GM19035 (cell line): ENCODE data around the gene PMP22.
"Not testable (repeated sequence)": the region's sequence is repeated elsewhere in the genome, so short reads cannot be mapped to it uniquely, and the experiment has no call there.

ENCODE experiments used
- ATAC-seq: cut with Tn5 transposase; IDR thresholded peaks from one replicate; pipeline ENCODE4 v1.9.1; 2021; ENCODE audit not compliant: unreplicated experiment

The PMP22 gene

DNA sequence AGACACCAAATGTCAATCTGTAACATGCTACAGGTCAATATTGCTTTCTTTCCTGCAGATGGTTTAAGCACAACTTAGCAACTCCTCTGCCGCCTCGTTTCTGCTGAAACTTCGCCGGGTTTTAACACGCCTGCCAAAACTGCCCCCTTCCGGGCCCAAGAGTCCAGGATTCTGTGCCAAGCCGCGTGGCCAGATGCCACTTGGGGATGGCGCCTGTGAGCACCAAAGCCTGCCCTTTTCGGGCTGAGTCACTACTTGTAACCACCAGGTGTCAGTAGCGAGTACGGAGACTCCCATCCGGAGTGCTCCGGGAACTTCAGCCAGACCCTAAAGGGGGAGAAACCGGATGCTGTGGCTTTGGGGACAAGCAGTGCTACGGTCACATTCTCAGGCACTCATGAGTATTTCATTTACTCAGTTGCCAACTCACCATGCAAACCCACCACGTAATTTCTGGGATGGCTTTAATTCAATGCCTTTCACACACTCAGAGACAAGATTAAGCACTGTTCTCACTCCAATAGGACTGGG is 7.8 kb downstream of the PMP22 start:
- peak; percentile 68 for ATAC-seq

- ATAC-seq = no peak
These were observed 8.4 kb downstream of the PMP22 start for GRCh38 chr17:15256689-15257088.

DNA sequence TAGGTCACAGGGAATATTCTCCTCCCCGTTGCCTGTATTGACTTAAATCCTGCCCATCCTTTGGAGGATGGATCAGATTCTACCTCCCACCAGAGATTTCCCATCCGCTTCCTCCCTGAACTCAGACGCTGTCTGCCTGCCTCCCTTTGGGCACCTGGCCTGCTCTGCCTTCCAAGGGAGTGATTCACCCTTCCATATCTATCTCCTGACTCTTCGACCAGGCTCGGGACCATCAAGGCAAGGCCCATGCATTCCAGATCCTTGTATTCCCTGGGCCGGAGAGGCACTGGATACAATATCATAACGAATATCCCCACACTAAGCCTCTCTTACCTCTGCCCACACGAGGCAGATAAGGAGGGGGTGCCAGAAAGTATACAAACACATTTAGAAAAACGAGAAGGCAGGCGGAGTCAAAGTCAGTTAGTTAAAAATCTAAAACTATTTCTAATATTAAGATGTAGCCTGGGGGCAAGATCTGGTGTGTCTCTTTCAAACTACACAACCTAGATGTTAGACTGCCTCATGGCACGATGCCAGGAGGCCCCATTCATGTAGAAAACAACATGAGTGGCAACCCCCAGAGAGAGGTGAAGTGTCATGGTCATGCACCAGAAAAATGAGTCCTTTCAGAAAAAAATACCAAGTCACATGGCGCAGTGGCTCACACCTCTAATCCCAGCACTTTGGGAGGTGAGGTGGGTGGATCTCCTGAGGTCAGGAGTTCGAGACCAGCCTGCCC is 9.2 kb downstream of the PMP22 start:
- no peak for ATAC-seq

- ATAC-seq = no peak
These were observed 14.8 kb downstream of the PMP22 start for GRCh38 chr17:15250135-15250860.

- no peak for ATAC-seq
These were observed 15.6 kb downstream of the PMP22 start for GRCh38 chr17:15249487-15249886.

- no peak for ATAC-seq
These were observed 17.1 kb downstream of the PMP22 start for GRCh38 chr17:15247891-15248529.

- ATAC-seq = no peak
These were observed 20.1 kb downstream of the PMP22 start for GRCh38 chr17:15245054-15245453.

- ATAC-seq = no peak
These were observed 24.5 kb downstream of the PMP22 start for GRCh38 chr17:15240644-15241043.

GRCh38 chr17:15239491-15239890 is 25.6 kb downstream of the PMP22 start:
- no peak for ATAC-seq

DNA sequence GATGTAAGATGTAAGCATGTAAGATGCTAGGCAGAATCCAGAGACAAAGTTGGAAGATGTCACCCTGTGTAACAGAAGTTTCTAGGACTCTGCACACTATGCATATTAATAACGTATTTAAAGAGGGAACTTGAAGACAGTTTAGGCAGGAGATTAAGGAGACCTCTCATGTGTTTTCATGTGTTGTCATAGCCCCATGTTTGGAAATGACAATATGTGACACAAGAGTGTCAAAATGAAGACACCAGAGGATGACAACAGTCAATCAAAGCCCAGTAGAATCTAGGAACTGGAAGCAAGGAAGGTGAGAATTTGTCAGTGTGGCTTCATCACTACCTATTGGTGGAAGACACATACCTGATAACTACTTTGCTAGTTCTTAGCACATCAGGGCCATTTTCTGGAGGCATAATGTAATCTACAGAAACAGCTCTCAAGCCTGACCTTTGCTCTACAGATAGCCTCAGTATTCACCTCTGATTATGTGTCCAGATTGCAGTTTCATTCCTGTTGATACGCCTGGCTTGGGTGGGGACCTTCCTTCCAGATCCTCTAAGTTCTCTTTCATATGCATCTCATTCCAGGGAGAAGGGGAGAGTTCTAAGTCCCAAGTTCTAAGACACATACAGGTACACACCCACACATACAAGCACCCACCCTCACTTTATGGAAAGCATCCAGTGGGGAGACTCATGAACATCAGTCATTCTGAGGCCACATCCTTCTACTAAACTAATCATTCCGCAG is 26.3 kb downstream of the PMP22 start:
- no peak for ATAC-seq

GRCh38 chr17:15238057-15238456 is 27.1 kb downstream of the PMP22 start:
- no peak for ATAC-seq

DNA sequence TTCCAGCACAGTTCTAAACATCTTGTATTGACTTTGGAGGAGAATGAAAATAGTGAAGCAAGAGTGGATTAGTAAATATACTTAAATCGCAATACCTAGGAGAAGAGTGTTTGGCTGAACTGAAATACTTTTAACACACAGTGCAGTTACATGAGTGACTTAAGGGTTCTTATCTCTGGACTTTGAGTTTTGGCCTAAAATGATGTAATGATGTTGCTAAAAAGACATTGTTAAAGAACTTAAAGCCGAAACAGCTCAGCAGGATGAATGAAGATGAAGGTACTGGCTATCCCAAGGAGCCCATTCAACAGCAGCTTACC is 28.1 kb downstream of the PMP22 start:
- no peak for ATAC-seq

DNA sequence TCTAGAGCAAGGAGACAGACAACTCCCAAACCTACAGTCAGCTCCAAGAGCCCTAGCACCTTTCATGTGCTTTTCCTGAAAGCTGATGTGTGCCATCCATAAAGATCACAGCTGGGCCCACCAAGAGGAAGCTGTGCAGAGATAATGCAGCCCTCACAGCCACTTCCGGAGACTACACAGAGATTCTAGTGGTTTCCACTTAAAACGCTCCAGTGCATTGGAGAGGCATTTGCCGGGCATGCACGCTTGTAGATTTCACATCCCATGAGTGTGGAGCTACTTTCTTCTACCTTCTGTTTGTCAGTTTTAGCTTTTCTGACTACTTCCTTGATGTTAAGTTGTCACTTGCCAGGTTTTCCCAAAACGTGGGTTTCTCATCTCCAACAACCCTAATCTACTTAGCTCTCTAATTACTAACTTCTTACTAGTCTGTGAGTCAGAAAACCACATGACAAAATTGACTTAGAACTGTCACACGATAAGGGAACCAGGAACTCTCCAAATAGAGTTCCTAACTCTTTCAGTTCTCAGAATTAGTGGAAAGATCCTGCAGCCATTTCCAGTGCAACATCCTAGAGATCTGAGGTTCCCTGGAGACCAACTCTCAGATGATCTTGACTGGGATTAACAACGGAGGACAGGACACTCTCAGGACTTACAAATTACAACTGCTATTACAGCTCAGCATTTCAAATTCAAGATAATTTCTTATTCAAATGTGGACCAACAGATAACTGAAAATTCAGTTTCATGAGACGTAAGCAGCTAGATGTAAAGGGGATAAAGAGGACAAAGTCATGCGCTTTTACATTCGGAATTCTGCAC is 28.6 kb downstream of the PMP22 start:
- ATAC-seq = no peak

DNA sequence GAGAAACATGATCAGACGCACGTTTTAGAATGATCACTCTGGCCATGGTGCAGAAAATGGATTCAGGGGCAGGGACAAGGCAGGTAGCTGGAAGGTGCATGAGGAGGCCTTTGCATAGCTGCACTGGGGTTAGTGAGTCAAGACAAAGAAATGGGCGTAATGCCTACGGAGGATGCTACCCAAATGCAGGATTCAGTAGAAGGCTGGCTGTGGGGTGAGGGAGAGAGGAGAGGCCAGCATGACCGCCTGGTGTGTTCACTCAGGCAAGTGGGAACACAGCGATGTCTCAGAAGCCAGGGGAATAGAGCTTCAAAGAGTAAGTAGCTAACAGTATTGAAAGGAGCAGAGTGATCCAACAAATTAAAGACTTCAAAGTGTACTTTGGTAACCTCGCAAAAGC is 31.2 kb downstream of the PMP22 start:
- ATAC-seq = no peak

DNA sequence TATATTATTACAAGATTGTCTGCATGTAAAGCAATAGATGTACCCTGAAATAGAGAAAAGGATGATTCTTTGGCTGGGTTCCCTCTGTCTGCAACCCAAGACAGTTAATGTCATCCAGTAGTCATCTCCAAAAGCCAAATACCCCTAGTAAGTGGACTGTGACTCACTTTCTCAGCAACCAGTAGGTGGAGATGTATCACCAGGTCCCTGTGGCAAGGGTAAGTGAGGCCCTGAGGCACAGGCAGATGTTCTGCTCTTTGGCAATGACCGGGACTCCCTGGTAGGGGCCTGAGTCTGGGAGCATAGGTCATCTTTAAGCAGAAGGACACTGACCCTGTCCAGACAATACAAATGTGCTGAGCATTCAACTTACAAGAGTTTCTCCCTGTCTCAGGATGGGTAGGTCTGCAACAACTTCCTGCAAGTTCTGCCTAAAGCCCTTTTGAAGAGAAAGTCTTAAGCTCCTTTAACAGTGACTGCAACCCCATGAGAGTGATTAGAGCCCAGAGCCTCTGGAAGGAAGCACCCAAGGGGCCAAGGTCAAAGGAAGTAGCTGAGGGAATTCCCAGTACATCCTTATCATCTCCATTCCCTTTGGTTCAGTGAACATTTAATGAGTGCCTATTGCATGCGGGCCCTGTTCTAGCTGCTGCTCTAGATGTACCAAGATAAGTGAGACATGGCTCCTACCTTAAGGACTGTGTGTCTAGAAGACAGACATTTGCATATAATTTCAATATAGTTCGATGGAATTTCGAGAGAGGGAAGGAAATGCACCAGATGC is 31.9 kb downstream of the PMP22 start:
- no peak for ATAC-seq

- no peak for ATAC-seq
These were observed 32.6 kb downstream of the PMP22 start for GRCh38 chr17:15232517-15232915.

DNA sequence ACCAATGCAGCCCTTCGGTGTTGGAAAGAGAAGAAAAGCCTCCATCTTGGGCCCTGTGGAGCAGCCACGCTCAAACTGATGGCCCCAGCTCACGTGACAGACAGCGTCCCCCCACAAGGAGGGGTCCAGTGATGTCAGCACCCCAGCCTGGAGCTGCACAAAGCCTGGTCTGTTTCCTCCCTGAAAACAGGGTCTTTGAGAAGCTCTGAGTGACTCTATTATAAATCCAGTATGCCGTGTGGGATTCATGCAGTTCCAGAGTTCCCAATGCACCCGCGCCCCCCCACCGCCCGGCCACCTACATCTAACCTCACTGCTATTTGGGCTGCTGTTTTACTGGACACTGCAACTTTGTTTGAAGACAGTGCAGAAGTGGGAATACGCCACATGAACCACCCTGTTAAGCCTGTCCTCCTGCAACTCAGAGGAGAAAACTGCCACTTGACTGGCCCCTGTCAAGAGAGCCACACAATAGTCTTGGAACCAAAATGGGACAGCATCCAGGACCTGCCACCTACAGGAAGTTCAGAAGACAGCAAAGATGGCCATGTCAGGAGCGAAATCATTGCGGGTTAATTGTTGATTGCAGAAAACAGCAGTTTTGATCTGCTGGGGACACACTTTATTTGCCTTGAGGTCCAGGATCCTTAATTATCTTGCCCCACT is 33.1 kb downstream of the PMP22 start:
- no peak for ATAC-seq

GRCh38 chr17:15230866-15231265 is 34.3 kb downstream of the PMP22 start:
- no peak for ATAC-seq

DNA sequence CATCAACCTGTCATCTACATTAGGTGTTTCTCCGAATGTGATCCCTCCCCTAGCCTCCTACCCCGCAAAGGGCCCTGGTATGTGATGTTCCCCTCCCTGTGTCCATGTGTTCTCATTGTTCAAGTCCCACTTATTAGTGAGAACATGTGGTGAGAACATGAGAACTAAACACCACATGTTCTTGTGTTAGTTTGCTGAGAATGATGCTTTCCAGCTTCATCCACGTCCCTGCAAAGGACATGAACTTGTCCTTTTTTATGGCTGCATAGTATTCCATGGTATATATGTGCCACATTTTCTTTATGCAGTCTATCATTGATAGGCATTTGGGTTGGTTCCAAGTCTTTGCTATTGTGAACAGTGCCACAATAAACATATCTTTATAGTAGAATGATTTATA is 43.3 kb downstream of the PMP22 start:
- not testable (repeated sequence) for ATAC-seq
